Measurements from ENCODE around the gene RNF26. TPM values are rescaled to one million over a fixed set of nuclear protein-coding genes. Genes with fewer than 3 reads are reported as not detected.

The RNF26 gene
- total and polyA plus RNA-seq, 2 of the 13 experiments (the other 11 are each of a cell fraction or from before 2014, with no cell fraction given), result 11.9 to 26.3 TPM

GRCh38 chr11:119376197-119376847, 42.0 kb downstream of the RNF26 start (continued):
- TF ChIP-seq ZXDC (CRISPR knock-in tag; IDR thresholded peaks at IDR 0.05), result no peak
- TF ChIP-seq ZNF44 (CRISPR knock-in tag; IDR thresholded peaks at IDR 0.05), result no peak
- TF ChIP-seq ZNF276 (CRISPR knock-in tag; IDR thresholded peaks at IDR 0.05; ENCODE audit: low read depth), result 0 out of 2 replicates have a peak, but pooled peaks have one; percentile 52
- TF ChIP-seq NKX3-1 (CRISPR knock-in tag; IDR thresholded peaks at IDR 0.05), result no peak
- no peak for TF ChIP-seq ARID3A (IDR thresholded peaks at IDR 0.05; ENCODE audit: low read depth, low read length)
- no peak for TF ChIP-seq FOXK2 (IDR thresholded peaks at IDR 0.05)
- no peak for TF ChIP-seq ETV6 (CRISPR knock-in tag; conservative IDR thresholded peaks at IDR 0.05)
- TF ChIP-seq GATA4 (IDR thresholded peaks at IDR 0.05; ENCODE audit: borderline replicate concordance, low read depth), result no peak
- no peak for TF ChIP-seq THYN1 (CRISPR knock-in tag; IDR thresholded peaks at IDR 0.05; ENCODE audit: borderline replicate concordance, low read depth)
- no peak for TF ChIP-seq ZNF354B (CRISPR knock-in tag; IDR thresholded peaks at IDR 0.05)
- no peak for TF ChIP-seq TSC22D2 (CRISPR knock-in tag; IDR thresholded peaks at IDR 0.05; ENCODE audit: borderline replicate concordance)
- TF ChIP-seq CC2D1A (CRISPR knock-in tag; IDR thresholded peaks at IDR 0.05), result no peak
- no peak for TF ChIP-seq ZSCAN12 (CRISPR knock-in tag; IDR thresholded peaks at IDR 0.05)
- no peak for TF ChIP-seq TRIM24 (CRISPR knock-in tag; IDR thresholded peaks at IDR 0.05)
- TF ChIP-seq, protein P1, sequence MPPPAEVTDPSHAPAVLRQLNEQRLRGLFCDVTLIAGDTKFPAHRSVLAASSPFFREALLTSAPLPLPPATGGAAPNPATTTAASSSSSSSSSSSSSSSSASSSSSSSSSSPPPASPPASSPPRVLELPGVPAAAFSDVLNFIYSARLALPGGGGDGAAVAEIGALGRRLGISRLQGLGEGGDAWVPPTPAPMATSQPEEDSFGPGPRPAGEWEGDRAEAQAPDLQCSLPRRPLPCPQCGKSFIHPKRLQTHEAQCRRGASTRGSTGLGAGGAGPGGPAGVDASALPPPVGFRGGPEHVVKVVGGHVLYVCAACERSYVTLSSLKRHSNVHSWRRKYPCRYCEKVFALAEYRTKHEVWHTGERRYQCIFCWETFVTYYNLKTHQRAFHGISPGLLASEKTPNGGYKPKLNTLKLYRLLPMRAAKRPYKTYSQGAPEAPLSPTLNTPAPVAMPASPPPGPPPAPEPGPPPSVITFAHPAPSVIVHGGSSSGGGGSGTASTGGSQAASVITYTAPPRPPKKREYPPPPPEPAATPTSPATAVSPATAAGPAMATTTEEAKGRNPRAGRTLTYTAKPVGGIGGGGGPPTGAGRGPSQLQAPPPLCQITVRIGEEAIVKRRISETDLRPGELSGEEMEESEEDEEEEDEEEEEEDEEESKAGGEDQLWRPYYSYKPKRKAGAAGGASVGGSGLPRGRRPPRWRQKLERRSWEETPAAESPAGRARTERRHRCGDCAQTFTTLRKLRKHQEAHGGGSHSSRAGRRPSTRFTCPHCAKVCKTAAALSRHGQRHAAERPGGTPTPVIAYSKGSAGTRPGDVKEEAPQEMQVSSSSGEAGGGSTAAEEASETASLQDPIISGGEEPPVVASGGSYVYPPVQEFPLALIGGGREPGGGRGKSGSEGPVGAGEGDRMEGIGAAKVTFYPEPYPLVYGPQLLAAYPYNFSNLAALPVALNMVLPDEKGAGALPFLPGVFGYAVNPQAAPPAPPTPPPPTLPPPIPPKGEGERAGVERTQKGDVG (CRISPR knock-in tag; IDR thresholded peaks at IDR 0.05; ENCODE audit: borderline replicate concordance), result peak; percentile 91
- TF ChIP-seq ARHGAP35 (CRISPR knock-in tag; IDR thresholded peaks at IDR 0.05; ENCODE audit: borderline replicate concordance), result no peak
